NCI-H524 (cell line): ENCODE measurements around the gene MPPED2.
A peak's percentile ranks its signal among the peaks of the same experiment; 100 is the strongest.

Source experiments
- DNase-seq, 2 experiments: peaks; one replicate each; lab custom pipeline; 2025; lab: John Stamatoyannopoulos, UW

The MPPED2 gene

DNA sequence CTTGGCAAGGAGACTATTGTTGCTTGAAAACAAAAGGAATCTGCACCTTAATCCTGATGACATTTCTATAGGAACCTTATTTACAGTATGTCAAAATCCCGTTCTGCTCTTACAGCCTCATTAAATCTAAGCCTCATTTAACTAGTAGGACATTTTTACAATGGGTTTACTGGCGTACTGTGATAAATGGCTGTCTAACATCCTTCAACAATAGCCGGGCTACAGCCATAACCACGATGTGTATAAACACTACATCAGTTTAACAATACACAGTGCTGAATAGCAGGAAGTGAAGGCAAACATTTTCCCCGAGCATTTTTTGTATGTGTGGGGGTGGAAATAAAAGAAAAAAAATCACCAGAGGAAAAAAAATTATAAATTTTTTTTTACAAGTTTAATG, 132.0 kb downstream of the MPPED2 start:
- no peak for DNase-seq

DNA sequence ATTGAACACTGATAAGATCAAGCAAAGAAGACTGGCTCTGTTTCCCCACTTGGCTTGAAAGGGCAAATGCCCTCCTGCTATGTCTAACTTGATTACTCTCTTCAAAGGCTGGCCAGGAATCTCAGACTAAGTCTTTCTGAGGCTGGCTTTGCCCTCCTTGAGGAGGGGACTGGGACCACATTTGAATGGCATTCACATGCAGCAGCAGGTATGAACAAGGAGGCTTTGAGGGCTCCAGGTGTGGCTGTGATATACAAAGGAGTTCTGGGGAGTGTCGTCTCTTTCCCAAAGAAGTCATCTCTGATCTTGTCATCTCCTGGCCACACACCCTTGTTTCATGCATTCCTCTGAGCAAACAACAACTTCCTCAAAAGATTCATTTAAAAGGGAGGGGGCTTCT, 132.4 kb downstream of the MPPED2 start:
- no peak for DNase-seq

DNA sequence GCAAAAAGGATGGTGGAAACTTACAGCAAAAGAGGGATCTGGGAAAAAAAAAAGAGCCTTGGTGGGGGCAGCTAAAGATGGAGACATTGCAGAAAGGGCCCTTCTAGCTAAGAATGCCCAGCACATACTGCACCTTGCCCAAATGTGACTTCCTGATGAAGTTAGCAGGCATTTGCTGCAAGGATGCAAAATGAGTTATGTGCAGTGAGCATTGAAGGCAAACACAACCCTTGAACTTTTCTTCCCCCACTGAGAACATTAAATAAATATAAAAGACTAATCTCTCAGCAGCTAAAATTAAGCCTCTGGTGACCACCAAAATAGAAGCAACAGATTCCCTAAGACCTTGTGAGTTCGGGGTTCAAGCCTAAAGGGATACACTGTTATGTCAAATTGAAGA, 133.3 kb downstream of the MPPED2 start:
- DNase-seq, result no peak

DNA sequence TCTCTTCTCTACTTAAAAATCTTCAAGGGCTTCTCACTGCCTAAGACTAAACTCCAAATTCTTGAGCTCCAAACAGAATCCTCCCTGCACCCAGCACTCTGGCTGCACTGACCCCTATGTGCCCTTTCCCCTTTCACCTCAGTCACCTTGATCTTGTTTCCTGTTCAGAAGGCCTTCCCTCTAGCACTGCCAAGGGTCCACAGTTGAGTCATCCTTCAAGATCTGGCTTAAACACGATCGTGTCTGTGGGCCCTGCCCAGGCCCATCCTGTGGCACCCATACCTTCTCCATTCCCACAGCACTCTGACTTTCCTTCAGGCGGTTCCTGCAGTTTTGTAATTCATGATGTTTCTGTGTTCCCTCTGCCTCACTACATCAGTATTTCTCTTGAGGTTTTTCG, 134.0 kb downstream of the MPPED2 start:
- DNase-seq, result no peak

DNA sequence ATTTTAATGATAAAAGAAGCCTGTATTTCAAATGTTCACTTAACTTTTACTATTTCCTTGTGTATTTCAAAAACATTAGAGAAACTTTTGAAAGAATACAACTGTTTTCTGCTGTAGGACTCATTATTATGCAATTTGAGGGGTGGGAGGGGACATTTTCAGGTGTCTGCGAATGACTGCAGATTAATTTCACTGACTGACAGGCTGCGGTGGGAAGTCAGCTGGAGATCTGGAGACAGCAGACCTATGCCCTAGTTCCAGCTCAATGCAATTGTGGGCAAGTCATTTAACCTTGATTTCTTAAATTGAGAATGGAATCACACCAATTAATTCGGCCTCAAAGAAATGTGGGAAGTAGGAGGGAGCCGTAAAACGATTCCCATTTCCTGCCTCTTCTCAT, 134.5 kb downstream of the MPPED2 start:
- DNase-seq, result no peak

DNA sequence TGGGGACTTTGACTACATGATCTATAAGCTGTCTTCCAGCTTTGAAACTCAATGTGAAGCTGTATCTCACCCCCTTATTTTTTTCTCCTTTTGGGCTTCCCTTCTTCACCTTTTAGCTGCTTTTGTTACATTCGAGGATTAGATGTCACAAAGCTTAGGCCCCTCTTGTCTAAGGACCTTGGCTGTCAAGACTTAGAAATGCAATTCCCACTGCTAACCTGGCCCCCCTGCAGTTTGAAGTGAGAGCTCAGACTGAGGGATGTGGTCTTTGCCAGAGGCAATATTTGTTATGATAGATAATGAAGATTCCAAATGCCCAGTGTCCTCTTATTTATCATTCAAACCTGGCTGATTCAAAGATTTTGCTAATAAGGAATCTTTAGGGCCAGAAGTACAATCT, 135.0 kb downstream of the MPPED2 start:
- no peak for DNase-seq

DNA sequence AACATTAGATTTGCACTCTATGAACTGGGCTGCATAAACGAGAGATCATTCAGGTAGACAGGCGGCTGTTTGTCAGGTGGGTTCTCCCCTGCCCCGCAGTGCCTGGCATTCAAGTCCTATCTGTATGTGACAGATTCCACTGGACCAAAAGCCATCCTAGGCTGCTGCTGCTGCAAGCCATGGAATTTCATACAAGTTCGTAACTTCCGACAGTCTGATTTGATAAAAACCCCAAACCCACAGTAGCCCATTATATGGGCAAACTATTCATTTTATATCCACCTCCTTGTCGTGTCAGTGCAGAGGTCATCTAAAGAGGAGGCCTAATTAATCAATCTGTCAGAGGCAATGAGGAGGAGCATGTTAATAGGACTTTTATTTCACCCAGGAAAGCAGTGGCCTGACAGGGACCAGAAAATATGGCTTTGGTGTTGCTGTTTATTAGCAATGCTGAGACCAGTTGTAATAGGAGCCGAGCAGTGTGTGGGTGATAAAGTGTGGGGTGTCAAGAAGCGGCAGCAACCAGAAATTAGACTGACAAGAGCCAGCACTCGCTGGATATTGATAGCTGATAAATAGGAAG, 139.0 kb downstream of the MPPED2 start:
- DNase-seq, result no peak

DNA sequence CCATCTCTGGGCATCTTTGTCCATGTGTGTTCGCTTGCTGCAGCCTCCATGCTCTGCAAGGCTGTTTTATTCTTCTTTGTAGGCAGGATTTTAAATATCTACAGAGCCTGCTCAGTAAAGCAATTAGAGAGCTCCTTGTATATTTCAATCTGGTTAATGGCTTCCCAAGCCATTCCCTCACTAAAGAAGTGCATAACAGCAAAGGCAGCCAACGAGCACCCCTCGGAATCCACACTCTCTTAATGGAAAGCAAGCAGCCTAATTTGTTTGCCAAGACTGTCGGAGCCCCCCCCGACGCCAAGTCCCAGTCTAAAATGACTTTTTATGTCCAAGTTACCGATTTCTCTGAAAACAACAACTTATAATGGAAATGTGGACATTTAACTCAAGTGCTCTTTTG, 139.6 kb downstream of the MPPED2 start:
- DNase-seq, result no peak

DNA sequence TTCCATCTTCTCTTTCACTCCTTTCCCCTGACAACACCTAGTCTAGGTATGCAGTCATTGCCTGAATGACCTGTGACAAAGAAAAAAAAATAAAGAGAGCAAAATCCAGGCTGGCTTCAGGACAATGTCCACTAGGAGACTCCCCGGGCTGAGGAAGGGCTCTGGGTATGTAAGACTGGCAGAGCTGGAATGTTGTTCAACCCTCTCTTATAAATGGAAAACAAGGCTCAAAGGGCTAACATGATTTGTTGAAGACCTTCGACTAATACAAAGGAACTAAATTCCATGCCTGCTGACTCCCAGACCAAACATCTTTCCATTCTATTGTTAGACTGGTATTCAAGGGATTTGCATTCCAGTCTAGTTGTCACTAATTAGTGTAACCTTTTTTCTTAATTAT, 141.1 kb downstream of the MPPED2 start:
- no peak for DNase-seq

DNA sequence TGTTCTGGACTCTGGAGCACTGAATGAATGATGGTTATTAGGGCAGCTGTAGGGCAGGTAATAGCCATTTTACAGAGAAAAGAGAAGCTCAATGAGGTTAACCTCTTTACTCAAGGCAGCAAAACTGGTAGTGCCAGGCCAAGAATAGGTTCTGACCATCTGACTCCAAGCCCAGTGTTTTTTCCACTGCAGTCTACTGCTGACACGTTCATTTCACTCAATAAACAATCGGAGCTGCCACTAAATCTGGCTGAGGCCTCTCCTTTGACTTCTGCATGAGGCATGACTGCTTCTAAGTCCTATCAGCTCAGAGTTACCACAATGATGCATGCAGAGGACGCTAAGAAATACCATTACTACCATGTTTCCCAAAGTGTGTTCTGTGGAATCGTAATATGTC, 145.6 kb downstream of the MPPED2 start:
- DNase-seq, result no peak

DNA sequence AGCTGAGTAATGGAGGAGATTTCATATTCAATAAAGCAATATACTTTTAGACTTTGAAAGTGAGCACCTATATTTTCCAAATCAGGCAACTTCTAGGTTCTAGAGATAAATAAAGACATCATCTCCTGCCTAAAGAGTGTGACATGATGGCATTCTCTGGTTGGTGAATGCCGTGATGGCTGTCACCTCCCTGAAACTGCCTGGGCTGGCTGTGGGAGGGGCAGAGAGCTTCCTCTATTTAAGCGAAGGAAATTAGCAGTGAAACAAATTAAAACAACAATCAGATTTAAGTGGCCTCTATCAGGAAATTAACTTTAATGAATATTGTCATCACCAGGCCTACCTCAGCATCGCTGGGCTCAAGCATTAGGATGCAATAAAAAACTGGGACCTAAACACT, 149.4 kb downstream of the MPPED2 start:
- DNase-seq, result no peak

DNA sequence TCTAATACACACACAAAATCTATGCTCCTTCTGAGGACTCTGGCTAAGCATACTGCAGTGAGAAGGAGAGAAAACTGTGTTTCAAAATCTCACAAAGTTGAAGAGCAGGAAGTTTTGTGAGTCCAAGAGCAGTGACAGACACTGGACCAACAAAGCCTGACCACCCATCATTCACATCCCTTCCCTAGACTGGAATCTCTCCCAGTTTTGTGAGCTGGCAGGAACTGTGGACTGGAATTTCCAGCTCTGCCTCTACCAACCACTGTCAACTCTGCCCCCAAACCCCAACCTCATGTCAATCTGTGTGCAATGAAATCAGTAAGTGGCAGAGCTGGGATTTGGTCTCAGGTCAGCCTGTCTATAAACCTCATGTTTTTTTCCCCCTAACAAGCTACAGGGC, 150.7 kb downstream of the MPPED2 start:
- no peak for DNase-seq

DNA sequence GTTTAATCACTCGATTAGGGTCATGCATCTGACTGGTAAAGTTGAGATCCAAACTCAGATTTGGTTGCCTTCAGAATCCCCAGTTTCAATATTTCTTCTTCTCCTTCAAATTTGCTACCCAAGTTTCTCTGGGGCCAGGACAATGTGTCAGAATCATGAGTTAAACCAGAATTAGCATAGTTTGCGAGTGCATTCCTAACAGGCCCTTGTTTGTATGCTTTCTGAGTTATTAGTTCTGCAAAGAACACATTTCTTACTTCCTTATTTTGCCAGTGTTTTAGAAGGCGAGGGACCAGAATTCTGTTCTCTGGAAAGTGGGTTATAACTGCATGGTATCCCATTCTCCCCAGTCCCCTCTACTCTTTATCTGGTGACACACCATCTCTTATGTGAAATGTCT, 151.3 kb downstream of the MPPED2 start:
- no peak for DNase-seq

DNA sequence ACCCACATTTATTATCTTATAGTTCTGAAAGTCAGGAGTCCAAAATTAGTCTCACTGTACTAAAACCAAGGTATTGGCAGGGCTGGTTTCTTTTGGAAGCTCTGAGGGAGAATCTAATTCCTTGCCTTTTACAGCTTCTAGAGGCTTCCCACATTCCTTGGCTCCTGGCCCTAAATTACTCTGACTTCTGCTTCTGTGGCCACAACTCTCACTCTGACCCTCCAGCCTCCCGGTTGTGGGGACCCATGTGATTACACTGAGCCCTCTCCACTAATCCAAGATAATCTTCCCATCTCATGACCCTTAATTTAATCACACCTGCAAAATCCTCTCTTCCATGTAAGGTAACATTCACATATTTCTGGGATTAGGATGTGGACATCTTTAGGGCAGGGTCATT, 152.3 kb downstream of the MPPED2 start:
- DNase-seq, result no peak

DNA sequence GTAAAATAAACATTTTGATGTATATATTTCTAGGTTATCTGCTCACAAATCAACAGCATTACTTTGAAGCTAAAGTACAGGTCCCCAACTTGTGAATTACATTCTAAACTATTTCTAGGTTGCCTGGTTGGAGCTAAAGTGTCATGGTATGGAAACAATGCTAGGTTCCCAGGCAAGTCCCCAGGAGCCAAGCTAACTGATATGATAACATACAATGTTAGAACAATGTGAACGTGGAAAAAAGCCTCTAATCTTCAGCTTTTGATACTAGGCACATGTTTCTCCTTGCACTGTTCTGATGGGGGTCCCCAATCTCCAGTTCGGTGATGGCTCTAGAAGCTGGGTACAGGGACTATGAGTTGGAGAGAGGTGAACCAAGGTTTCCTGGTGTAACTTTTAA, 153.4 kb downstream of the MPPED2 start:
- no peak for DNase-seq

DNA sequence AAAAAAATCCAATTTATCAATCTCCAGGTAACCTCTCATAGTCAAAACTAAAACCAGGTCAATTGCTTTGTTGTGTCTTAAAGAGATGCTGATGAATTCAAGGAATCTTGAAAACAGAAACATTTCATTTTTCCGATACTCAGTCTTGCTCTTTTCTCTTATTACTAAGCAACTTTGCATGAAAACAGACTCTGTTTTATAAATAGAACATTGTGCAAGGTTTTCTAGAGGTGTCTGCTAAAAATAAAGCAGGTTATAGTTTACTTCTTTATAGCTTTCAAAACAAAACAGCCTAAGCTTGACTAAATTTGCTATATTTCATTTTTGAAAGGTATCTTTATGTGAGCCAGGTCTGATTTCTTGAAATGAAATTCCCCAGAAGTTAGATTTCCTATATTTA, 154.0 kb downstream of the MPPED2 start:
- no peak for DNase-seq

DNA sequence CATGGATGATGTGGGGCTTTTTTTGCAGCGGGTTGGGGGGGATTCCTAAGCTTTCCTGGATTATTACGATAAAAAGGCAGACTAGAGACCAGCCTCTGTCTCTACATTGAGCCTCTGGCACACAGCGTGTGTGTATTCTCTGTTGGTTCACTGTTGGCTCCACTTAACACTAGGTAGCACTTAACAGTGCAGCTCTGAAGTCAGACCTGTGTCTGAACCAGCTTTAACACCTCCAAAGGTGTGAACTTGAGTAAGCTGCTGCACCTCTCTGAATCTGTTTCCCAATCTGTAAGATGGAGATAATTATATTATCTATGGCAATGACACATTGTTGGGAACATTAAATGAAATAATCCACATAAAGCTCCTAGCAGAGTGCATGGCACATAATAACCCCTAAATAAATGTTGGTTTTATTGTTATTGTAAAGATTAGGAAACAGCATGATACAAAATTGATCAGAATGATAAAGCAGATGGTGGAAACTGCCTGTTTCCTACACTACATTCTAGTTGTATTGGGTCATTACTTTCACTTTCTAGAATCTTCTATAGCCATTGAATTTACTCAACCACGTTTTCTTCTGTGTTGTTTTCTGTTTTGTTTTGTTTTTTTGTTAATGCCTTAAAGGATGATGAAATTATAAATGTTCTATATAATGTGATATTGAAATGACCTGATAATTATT, 154.9 kb downstream of the MPPED2 start:
- no peak for DNase-seq

DNA sequence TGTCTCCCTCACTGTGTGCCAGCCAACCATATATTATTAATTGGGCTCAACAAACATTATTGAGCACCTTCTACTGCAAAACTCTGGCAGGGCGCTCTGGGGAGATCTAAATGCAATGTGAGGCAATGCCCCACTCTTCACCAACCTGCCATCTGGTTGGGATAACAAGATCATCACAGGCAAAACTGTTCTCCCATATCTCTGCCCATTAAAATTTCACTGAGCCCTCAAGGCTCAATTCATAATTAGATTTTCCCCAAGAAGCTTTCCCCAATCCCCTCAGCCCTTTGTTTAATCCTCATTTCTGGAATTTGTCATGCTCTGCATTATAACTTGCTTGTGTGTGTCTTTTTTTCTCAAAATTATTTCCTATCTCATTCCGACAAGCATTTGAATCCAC, 156.6 kb downstream of the MPPED2 start:
- DNase-seq, result peak; percentile 84 to 89

DNA sequence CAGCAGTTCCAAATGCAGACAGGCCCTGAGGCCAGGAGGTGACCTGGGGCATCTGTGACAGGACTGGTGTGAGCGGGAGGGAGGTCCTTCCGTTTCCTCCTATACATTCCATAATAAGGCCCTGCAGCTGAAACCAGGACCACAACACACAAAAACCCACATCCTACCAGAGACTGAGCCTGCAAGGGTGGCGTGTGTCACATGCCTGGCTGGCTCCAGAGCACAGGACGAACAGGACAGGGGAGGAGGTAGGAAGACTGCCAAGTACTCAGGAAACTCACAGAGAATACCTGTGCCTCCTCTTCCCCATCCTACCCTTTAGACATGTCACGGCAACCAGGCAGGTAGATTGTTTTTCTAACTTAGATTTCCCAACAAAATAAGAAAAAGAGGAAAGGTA, 159.4 kb downstream of the MPPED2 start:
- no peak for DNase-seq

DNA sequence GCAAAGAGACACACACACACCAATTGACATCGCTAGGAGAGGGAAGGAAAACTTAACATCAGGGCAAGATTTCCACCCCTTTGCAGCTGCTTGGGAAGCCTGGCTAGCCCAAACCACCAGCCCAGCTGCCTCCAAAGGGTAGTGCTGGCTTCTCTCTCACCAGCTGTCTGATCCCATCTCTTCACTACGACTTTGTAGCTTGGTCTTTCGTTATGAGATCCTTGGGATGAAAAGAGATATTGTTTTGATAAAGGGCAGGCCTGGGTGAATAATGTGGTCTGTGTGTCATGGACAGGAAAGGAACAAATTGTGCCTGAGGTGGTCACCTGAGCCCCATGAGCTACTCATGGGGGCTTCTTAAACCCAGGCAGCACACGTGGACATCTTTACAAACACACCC, 161.3 kb downstream of the MPPED2 start:
- DNase-seq, result no peak

DNA sequence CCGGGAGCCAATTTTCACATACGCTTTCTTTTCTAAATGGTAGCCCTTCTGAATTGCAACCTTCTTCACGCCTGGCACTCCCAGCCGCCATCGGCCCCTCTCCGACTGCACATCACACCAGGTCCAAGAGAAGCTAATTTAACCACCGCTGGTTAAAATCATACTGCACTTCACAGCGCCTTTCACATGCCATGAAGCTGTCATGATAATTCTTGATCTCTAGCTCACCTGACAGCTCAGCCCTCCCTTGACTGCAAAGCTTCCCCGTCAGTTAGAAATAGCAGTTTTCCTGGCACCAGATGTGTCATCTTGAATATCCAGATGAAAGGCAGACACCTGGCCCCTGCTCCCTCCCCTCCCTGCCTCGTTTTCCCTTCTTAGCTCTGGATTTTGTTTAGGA, 161.8 kb downstream of the MPPED2 start:
- DNase-seq, result no peak

DNA sequence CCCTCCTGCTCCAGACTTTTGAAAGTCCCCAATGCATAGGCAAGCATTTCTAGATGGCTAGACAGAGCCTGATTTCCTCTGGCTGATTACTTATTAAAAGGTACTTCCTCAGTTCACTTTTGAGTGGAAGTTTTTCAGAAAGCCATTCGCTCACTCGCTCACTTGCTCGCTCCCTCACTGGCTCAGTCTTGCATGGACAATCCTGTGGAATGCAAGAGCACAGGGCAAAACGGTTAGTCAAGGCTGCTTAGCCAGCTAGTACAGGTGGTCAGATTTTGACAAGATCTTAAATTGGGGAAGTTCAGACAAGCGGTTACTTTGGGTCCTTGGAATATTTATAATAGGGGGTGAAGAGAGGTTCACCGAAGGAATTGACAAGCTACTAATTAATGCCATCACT, 162.3 kb downstream of the MPPED2 start:
- DNase-seq, result no peak

DNA sequence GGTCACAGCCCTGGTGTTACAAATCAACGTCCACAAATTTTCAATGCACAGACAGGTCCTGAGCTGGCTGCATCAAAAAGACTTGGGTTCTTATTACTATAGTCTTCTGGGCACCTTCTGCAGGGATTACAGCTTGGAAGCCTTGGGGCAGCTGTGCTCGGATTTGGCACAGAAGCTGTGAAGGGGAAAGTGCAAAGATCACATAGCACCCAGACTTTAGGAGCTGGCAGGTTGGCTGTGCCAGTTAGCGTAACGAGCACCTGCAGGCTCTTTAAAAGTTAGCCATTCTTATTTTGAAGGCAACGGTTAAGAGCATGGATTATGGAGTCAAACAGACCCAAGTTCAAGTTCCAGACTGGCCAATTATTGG, 162.9 kb downstream of the MPPED2 start:
- peak in 1 of 2 experiments; percentile 49 for DNase-seq
